GM21390 (cell line): ENCODE measurements around the gene RAG2.
A peak's percentile ranks its signal among the peaks of the same experiment; 100 is the strongest.

ENCODE experiments used
- ATAC-seq: cut with Tn5 transposase; IDR thresholded peaks from one replicate; pipeline ENCODE4 v1.9.1; 2021; ENCODE audit not compliant: unreplicated experiment

RAG2 gene

GRCh38 chr11:36601155-36601554 is 3.1 kb upstream of the RAG2 start:
- ATAC-seq: no peak

GRCh38 chr11:36600180-36600579 is 2.1 kb upstream of the RAG2 start:
- no peak for ATAC-seq

DNA sequence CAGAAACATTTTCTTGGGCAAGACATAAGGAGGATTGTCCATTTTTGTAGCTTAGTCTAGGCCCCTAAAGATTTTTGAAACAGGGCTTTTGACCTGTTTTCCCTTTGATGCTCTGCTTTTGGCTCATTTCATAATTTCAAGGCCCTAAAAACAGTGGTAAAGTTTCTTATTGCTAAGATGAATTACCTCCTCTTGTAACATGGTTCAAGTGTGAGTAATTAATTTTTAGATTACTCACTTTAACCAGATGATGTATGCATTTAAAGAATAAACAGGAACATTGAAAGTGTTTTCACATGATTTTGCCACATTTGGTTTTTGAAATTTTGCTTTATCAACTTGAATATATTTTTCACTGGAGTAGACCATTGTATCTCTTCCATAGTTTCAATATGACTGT is 1.2 kb downstream of the RAG2 start:
- ATAC-seq: no peak

GRCh38 chr11:36594316-36594989 is 3.6 kb downstream of the RAG2 start, which contains the start of gene IFTAP:
Gene IFTAP (plus strand): TSS chr11:36594502. CDS start chr11:36610104, 15,602 bp downstream.
- ATAC-seq: peak; percentile 85

- ATAC-seq: no peak
Measured at GRCh38 chr11:36591433-36591832, 6.6 kb downstream of the RAG2 start.

- ATAC-seq: no peak
Measured at GRCh38 chr11:36590513-36590912, 7.5 kb downstream of the RAG2 start.

GRCh38 chr11:36588099-36588498 is 9.9 kb downstream of the RAG2 start:
- no peak for ATAC-seq

- ATAC-seq: peak; percentile 69
Measured at GRCh38 chr11:36586543-36586942, 11.5 kb downstream of the RAG2 start.

- ATAC-seq: no peak
Measured at GRCh38 chr11:36583667-36584066, 14.4 kb downstream of the RAG2 start.

- ATAC-seq: no peak
Measured at GRCh38 chr11:36581536-36581935, 16.5 kb downstream of the RAG2 start.

DNA sequence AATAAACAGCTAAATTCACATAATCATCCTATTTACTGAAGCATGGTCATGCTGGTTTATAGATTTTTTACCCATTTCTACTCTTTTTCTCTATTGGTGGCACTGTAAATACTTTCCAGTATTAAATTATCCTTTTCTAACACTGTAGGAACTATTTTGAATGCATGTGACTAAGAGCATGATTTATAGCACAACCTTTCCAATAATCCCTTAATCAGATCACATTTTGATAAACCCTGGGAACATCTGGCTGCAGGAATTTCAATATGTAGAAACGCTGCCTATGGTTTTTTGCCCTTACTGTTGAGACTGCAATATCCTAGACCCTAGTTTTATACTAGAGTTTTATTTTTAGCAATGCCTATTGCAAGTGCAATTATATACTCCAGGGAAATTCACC is 19.6 kb downstream of the RAG2 start:
- ATAC-seq: no peak

DNA sequence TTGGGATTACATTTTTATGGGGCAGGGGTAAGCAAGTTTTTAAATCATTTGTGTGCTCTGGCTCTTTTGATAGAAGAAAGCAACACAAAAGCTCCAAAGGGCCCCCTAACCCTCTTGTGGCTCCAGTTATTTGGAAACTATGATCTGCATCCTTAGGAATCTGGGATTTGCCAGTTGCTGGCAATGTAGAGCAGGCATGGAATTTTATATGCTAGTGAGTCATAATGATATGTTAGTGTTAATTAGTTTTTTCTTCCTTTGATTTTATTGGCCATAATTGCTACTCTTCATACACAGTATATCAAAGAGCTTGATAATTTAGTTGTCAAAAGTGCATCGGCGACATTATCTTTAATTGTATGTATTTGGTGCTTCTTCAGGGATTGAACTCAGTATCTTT is 20.2 kb downstream of the RAG2 start:
- ATAC-seq: no peak

- ATAC-seq: no peak
Measured at GRCh38 chr11:36577373-36577772, 20.7 kb downstream of the RAG2 start.

- ATAC-seq: no peak
Measured at GRCh38 chr11:36574486-36574885, 23.6 kb downstream of the RAG2 start.

DNA sequence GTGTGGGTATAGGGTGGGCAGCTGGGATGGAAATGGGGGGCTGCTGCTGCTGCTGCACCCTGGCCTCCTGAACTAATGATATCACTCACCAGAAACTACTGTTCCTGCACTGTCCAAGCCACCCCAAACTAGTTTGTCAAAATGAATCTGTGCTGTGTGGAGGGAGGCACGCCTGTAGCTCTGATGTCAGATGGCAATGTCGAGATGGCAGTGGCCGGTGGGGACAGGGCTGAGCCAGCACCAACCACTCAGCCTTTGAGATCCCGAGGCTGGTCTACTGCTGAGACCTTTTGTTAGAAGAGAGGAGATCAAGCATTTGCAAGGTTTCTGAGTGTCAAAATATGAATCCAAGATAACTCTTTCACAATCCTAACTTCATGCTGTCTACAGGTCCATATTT is 28.9 kb downstream of the RAG2 start:
- ATAC-seq: no peak

DNA sequence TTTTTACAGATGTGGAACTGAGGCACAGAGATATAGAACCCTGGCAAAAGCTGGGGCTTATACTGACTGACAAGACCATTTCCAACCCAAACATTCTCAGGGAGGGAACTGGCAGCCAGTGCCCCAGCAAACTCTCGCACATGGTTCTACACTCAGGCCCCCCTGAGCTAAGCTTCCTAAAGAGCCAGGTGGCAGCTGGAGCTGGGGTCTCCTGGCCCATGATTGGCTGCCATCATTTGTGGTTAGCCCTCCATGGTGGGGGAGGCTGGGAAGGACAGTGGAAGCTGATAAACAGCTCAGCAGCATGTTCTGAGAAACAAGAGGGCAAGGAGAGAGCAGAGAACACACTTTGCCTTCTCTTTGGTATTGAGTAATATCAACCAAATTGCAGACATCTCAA is 30.3 kb downstream of the RAG2 start, which contains the start of gene RAG1:
TSS of gene RAG1 (plus strand) at position 314 of the 400 bp plus-strand sequence. CDS start 5,298 bp downstream, outside the sequence.
- ATAC-seq: no peak

- ATAC-seq: no peak
Measured at GRCh38 chr11:36566407-36567053, 31.5 kb downstream of the RAG2 start.

- ATAC-seq: no peak
Measured at GRCh38 chr11:36565031-36565610, 32.9 kb downstream of the RAG2 start.

DNA sequence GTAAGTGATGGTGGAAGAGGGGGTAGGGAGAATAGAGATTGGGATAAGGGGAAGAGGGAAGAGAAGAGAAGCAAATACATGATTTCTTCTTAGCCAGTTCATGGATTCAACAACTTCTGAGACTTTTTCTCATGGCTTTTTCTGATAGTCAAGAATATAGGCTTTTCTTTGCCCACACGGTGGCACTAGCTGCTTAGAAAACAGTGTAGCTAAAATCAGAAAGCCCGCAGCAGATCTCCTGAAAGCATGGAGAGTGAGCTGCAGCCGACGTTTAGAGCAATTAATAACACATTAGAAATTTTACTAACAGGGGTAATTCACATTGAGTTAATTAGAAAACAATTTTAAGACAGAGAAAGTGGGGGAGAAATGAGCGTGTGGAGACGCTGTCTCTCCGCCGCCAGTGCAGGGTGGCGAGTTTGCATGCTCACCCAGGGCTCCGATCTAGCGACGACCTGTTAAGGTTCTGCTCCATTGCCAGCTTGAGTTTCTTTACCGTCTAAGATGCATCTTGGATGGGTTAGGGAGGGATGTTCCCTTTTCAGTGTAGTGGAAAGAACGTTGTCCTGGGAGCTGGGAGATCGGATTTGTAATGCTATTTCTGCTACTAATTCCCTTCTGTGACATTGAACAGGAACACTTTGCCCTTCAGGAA is 33.5 kb downstream of the RAG2 start:
- ATAC-seq: peak; percentile 69

DNA sequence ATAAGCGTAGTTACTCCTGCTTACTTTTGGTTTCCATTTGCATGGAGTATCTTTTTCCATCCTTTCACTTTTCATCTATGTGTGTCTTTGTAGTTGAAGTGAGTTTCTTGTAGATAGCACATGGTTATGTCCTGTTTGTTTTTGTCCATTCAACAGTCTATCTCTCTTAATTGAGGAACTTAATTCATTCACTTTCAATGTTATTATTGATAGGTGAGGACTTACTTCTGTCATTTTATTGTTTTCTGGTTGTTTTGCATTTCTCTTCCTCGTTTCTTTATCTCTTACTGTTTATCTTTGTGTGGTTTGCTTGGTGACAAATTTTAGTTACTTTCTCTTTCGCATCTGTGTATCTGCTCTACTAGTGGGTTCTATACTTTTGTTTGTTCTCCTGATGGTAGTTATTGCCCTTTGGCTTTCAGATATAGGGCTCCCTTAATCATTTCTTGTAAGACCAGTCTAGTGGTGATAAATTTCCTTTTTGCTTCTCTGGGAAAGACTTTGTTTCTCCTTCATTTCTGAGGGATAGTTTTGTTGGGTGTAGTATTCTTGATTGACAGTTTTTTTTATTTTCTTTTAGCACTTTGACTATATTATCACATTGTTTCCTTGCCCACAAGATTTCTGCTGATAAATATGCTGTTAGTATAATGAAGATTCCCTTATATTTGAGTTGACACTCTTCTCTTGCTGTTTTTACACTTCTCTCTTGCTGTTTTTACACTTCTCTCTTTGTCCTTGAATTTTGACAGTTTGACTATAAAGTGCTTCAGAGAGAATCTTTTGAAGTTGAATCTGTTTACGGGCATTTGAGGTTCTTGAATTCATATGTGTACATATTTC is 39.2 kb downstream of the RAG2 start:
- peak; percentile 98 for ATAC-seq

DNA sequence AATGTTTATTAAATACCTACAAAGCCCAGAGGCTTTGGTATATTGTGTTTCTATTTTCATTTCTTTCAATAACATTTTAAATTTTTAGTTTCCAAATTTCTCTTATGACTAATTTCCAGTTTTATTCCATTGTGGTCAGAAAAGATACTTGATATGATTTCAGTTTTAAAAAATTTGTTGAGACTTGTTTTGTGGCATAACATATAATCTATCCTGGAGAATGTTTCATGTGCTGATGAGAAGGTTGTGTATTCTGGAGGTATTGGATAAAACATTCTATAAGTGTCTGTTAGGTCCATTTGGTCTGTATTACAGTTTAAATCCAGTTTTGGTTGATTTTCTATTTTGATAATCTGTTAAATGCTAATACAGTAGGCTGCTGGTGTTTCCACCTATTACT is 40.0 kb downstream of the RAG2 start:
- ATAC-seq: no peak
